Activated CD8-positive, alpha-beta memory T cell treated with anti-CD3 and anti-CD28 coated beads for 1 hour (primary cell): ENCODE measurements around the gene C4orf50.
"Not testable (repeated sequence)": the region's sequence is repeated elsewhere in the genome, so short reads cannot be mapped to it uniquely, and the experiment has no call there.

Experiments used
- DNase-seq, 2 donors: peaks; one replicate each; pipeline ENCODE4 v3.0.0-alpha.2; 2020; ENCODE audit warnings: low read depth in 1 of 2; ENCODE audit errors: extremely low read depth in 1 of 2

The C4orf50 gene

DNA sequence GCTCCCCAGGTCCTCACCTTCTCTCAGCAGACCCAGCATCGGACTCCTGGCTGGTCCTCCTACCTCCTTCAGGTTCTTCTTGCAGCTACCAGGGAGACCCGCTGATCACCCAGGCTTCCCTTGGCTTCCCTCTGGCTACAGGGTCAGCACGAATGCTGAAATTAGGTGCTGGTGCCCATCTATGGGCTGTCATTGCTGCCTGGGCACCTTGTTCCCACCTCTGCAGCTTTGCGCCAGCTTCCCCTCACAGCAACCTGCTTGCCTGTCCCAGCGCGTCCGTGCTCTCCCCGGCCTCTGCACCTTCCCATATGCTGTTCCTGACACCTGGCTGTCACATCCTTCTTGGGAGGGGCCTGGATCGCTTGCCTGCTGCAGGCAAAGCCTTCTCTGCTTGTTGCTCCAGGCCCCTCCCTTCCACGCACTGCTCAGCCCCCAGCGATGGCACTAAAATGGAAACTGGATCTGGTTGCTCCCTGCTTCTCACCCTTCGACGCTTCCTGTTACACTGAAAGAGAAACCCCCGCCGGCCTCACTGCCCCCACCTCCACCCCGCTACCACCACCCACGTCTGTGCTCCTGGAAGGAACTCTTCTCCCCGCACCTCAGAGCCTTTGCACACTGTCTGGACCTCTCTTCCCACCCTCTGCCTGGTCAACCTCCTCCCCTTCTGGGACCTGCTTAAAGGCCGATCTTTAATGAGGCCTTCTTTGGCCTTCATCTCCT is 22.2 kb downstream of the C4orf50 start:
- DNase-seq = no peak

DNA sequence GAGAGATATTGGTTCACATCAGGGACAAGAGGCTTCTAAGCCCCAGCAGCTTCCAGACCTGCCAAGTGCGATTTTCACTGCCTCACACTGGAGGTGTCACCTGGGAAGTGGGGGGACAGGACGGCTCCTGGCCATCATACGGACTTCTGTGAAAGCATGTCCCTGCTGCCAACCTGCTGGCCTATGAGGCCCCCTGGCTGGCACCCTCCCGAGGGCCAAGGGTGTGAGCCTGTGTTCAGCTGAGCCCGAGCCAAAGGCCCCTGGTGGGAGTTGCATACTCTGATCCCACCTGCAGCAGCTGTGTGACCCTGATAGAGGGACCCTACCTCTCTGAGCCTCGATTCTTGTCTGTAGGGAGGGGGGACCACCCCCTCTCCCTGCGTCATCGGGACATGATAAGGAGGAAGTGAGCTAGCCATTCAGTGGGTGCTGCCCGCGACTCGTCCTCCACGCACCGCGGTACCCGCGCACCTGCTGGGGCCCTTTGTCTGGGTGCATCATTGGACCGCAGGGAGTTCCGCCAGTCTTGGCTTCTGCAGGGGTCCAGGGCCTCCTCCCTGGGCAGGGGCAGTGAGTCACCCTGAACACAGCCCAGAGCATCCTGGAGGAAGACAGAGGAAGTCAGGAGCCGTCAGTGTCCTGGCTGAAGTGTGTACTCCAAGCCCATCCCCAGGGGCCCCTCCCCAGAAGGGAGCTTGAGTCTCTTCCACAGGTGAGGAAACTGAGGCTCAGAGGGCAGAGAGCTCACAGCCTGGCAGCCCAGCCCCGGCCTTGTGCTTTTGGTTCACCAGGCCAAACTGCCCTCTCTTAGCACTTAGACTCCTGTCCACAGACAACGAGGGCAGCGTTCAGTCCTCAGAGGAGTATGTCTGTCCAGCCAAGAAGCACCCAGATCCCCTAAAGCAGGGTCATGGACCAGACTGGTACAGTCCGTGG is 24.1 kb downstream of the C4orf50 start:
- no peak for DNase-seq

DNA sequence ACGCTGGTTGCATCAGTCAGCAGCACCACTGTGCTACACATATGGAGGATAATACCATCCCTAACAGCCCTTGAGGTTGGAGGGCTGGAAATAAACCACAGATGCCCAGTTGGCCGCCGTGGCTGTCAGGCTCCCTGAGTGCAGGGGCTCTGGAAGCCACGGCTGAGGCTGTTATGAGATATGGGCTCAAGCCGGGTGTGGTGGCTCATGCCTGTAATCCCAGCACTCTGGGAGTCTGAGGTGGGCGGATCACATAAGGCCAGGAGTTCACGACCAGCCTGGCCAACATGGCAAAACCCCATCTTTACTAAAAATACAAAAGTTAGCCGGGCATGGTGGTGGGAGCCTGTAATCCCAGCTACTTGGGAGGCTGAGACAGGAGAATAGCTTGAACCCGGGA is 24.9 kb downstream of the C4orf50 start:
- not testable (repeated sequence) for DNase-seq

DNA sequence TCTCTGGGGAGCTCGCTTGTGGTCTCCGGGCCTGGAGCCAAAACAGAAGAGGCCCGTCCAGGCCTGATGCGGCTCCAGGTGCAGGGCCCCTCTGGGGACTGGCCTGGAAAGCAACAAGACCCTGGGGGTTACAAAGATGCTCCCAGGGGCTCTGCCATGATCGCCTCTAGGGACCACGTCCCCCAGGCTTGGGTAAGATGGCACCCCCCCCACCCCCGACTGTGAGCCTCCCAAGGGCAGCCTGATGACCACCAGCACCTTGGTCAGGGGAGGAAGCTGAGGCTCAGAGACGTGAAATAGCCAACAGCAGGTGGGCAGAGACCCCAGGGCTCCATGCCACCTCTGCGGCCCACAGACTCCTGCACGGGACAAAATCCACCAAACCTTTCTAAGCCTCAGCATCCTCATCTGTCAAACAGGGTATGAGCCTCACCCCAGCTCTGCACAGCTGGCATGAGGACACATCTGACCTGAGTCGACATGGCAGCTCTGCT is 25.4 kb downstream of the C4orf50 start:
- no peak for DNase-seq

DNA sequence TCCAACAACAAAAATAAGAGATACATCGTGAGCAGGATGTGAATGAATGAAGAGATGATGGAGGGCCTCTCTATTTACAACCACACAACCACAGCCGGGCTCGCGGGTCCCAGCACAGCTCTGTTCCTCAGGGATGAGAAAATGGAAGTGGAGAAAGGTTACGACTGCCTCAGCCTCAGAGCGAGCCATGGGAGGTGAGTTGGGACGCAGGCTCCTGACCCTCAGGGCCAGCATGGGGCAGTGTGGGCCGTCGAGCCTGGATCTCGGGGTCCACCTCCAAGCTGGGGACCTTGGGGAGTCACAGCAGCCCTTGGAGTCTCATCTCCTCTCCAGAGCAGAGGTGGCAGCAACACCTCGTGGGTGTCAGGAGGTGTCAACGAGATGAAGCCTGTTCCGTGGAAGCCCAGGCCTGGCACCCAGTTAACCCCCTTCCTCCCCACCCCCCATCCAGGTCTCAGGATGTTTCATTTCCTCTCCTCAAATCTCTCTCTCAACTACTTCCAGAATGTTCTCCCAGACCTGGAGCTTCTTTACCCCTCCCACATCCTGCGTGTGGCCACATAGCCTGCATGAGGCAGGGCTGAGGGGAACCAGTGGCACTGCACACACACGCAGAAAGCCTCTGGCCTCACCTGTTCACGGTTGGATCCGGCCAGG is 25.9 kb downstream of the C4orf50 start:
- DNase-seq = no peak

DNA sequence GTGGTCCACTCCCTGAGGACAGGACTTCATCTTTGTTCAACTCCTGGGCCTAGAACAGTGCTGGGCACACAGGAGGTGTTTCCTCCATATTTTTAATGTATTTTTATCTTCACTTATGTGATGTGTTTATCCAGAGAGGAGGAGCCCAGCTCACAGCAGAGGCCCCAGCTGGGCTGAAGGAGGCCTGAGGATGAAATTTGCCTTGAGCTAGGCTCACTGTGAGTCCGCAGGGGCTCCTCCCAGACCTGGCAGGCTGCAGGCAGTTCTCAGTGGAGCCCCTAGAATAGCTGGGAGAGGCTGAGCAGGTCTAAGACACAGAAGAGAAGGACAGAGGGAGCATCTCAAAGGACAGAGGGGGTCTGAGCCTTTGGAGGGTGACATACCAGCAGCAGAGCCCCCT is 26.8 kb downstream of the C4orf50 start:
- no peak for DNase-seq

DNA sequence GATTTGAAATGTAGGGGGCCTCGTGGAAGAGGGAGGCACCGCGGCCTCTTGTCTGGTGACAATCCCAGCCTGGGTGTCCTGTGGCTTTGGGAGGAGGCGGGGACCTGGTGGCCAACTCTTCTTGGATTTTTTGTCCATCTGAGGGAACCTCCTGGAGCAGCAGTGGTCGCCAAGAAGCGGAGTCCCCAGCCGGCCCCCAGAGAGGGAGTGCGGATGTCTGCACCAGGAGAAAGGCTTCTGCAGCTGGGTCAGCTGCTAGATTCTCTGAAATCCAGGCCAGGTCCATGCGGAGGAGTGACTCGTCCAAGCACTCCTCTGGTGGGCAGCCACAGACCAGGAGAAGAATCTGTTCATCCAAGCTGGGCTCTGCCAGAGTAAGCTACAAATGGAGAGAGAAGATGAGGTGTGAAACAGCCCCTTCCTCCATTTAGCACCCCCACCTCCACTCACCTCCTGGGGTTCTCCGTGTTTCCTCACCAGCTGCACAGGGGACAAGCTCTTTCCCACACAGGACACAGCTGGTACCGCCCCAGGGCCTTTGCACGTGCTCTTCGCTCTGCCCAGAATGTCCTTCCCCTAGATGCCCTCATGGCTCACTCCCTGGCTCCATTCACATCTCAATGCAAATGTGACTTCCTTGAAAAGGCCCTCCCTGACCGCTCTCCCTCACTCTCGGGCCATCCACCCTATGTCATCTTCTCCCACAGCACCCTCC is 27.6 kb downstream of the C4orf50 start:
- no peak for DNase-seq

DNA sequence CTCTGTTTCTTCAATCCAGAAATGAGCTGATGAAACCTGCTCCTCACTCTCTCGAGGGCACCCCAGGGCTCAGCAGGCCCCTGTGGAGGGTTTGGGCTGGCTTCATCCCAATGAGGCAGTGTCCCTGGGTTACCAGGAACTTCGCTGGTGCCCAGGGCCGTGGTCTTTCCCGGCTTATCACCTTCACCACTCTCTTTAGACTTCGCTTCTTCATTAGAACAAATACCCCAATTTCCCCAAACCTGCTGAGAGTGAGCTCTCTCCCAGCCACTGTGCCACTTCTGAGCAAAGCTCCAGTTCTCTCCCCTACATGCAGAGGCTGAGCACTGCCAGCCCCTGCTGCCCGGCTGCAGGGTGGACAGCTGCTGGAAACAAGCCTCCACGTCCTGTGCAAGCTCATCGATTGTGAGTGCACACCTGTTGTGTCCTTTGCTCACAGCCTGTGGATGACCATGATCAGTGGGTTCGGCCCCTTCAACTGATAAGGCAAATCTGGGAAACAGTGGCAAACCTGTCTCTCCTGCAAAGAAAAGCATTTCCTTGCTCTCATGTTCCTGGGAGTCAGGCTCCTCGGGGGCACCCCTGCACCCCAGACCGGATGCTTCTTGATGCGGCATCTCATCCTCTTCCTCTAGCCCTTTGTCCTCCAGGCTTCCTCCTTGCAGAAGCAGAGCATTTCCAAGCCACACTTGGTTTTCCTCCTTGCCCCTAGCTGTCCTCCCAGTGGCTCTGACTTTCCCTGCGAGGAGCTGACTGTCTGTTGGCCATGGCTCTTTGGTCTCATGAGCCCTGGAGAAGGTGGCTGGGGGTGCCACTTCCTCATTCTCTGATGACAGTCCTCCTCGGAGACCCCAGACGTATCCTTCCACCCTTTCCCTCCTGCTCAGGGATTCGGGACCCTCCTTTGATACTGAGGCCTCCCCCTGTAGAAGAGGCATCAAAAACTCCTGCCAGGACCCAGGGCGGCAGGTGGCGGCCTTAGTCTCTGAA is 28.7 kb downstream of the C4orf50 start:
- DNase-seq = no peak

DNA sequence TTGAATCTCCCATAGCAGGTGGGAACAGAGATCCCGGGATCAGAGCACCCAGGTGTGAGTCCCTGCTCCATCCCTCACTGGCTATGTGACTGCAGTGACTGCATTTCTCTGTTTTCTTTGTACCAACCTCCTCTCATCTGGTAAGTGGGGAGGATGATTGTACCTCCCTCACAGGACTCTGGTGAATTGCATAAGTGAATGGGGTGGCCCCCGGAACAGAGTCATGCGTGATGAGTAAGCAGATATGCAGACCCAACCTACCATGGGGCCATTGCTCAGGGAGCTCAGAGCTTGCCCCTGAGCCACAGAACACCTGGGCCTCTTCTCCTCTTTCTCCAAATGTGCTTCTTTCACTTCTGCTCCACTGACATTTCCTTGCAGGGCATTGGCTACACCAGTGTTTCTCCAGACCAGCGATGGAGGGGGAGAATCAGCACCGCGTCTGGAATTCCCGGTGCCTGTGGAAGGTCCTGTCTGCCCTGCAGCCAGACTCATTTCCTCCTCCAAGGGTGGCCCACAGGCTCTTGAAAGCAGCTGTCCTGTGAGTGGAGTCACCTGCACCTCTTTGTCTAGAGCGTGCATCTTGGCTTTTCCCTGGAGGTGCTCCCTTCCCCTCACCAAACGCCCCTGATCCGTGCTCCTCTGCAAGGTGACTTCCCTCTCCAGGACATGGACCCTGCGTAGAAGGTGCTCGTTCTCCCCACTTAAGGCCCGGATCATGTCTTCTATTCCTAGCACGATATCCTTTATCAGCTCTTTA is 30.0 kb downstream of the C4orf50 start:
- no peak for DNase-seq

DNA sequence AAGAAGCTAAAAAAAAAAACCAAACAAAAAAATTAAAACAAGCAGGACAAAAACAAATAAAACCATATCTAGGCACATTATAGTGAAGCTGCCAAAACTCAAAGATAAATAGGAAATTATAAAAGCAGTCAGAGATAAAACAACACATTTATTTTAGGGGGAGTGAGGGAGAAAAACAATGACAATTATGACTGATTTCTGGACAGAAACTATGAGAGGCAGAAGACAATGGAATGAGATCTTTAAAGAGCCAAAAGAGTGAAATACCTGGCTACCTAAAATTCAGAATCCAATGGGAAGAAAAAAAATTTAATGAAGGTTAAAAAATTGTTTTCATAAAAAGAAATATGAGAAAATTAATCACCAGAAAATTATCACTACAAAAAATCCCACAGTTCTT is 33.4 kb downstream of the C4orf50 start:
- DNase-seq = no peak

DNA sequence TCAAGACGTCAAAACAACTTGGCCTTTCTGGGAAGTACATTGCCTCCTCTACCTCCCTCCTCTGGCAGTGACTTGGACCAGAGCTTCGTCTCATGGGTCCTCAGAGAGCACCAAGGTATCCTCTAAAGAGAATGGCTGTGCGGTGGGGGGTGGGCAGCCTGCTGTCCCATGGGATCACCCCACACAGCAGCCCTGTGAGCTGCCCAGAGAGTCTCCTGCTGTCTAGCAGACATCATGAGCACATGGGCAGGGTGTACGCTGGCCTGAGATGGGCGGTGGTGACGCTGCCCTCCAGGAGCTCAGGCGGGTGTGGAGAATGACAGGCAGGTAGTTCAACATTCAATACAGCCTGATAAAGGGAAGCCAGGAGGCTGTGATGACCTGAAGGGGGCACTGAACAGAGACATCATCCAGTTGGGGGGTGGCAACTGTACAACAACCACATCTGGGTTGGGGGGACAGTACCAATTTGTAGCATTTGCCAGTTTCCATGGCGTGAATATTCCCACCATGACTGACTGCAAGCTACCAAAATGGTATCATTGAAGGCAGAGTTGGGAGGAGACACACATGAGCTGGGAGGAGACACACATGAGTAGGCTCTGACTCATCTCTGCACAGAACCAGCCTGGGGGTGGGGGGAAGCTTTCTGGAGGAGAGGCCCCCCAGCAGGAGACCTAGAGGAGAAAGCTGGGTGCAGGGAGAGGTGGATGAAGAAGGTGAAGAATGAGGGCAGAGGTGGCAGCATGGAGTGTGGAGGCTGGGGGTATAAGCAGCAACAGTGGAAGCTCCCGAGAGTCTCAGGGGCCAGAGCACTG is 35.9 kb downstream of the C4orf50 start:
- no peak for DNase-seq

DNA sequence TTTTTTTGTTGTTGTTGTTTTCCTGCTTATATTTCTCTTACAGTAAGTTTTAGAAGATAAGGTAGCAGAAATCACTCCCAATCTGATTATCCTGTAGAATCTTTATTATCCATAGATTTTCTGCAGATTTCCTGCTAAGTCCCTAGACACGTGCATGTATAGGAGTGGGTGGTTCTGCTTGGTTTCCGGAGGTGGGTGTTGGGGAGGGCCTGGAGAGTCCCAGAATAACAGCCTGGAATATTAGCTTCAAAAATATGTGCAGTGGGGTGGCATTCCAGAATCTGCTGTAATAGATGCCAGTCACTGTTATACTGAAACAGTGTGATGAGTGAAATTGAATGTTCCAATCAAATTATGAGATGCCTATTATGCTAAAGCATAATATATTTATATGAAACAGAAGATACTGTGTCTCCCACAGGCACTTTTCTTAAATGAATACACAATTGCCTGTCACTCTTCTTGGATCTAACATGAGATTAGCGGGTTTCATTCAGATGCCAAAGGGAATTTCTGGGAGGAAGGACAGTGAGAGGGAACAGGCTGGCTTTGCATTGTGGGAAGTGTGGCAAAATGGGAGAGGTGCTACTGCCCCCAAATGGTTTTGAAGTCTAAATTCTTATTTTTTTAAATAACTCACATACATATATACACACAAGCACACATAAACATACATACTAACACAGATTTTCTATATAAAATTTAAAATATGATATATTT is 37.6 kb downstream of the C4orf50 start:
- DNase-seq = no peak

DNA sequence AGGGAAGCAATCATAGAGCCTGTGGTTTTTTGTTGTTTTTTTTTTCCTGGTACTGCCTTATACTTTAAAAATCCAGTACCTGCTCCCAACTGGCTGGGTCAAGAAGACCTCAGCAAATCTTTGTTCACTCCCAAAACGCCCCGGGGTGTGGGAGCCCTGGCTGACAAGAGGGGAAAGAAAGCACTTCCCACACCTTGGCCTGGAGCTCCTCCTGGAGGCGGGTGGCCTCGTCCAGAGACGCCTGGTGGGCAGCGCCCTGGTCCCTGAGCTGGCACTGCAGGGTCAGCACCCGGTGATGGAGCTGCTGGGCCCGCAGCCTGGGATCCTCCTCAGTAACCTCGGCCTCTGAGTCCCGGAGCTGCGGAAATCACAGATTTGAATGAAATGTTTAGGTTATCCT is 38.2 kb downstream of the C4orf50 start:
- no peak for DNase-seq

DNA sequence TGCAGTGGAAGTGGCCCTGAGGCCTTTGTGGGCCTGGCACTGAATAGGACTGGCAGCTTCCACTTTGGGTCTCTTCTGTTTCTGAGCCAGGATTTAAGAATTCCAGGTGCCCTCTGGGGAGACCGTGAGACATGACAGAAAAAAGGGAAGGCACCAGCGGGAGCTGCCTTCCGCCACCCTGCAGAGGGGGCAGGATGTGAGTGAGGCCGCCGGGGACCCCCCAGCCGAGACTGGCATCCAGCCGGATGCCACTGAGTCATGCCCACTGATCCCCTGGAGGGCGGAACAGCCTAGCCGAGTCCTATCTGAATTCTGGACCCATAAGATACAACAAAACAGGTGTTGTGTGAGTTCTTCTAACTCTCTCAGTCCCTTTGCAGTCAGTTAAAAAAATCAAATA is 41.3 kb downstream of the C4orf50 start:
- DNase-seq = no peak

DNA sequence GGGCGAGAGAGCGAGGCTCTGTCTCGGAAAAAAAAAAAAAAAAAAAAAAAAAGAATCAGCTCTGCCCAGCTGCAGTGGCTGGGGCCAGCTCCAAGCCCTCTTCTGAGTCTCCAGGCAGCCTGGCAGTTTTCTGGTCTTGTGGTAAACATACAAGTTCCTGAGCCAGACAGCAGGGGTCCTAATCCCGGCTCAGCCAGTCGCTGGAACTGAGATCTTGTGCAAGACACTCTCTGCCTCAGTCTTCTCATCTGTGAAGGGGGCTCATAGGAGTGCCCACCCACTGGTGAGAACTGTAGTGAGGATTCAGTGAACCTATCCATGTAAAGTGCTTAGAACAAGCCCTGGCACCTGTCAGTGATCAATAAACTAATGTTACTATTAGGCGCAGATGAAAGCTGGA is 41.8 kb downstream of the C4orf50 start:
- DNase-seq = no peak

DNA sequence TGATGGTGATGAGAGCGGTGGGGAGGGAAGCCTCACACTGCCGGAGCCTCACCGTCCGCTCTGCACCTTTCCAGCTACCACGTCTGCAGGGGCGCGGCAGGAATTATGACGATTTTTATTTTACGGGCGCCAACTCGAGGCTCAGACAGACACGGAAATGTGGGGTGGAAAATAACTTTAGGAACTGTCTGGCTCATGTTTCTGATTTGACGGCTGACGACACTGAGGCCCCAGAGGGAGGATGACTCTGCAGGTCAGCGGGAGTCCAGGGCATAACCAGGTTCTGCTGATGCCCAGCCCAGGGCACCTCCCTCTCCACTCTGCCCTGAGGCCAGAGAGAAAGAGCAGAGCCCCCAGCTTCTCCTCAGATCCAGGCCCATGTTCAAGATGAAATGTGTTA is 43.9 kb downstream of the C4orf50 start:
- DNase-seq = no peak

DNA sequence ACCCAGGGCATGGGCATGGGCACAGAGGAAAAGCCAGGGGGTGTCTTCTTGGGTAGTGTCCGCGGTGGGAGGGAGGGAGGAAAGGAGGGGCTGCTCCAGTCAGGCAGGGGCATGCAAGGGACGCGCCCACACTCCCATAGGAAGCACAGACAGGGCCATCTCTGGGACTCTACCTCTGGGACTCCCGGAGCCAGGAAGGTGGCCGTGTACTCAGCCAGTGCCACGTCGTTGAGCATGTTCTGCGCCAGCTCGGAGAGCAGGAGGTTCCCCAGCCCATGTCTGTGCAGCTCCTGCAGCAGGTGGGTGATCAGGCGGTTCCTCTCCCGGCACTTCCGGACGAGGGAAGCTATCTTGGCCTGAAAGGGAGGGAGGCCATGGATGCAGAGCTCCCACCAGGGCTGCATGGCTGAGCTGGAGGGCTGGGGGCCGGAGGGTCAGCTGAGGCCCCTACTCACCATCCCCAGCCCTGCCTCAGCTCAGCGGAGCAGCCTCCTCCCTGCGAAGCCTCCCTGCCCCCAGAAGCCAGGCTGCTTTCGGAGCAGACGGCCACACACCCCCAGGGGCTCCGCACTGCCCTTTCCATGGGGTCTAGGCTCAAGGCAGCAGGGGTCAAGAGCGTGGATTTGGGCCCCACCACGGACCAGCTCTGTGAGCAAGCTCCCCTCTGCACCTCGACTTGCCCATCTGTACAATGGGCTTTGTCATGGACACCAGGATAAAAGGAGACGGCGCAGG is 44.6 kb downstream of the C4orf50 start:
- DNase-seq = no peak
